22Rv1 (cell line): ENCODE measurements around the gene FAM241A.
"Not testable (repeated sequence)": the region's sequence is repeated elsewhere in the genome, so short reads cannot be mapped to it uniquely, and the experiment has no call there.

ENCODE experiments used
- H3K27ac ChIP-seq: fragments of 450-650 bp; 2 replicates; pipeline ENCODE4 v1.5.1; 2017
- CTCF ChIP-seq: fragments of 450-650 bp; IDR thresholded peaks from 2 replicates; pipeline ENCODE4 v1.5.1; 2017; ENCODE audit warnings: mild to moderate bottlenecking
- ZFX ChIP-seq: fragments of 450-650 bp; IDR thresholded peaks from 2 replicates; pipeline ENCODE4 v1.6.1; 2017; ENCODE audit warnings: antibody characterized with exemption, borderline replicate concordance

FAM241A gene

GRCh38 chr4:112173593-112174558 is 28.6 kb downstream of the FAM241A start:
- TF ChIP-seq ZFX (no peak), CTCF (no peak)
- H3K27ac ChIP-seq: no peak overlapping the region

- TF ChIP-seq ZFX (no peak), CTCF (no peak)
- no peak overlapping the region for H3K27ac ChIP-seq
Observed at GRCh38 chr4:112175840-112176239, 30.6 kb downstream of the FAM241A start.

- TF ChIP-seq ZFX: no peak
- no peak for TF ChIP-seq CTCF
- H3K27ac ChIP-seq: no peak overlapping the region
Observed at GRCh38 chr4:112176596-112176995, 31.3 kb downstream of the FAM241A start.

- H3K27ac ChIP-seq: not testable (repeated sequence)
Observed at GRCh38 chr4:112178741-112179140, 33.5 kb downstream of the FAM241A start.

- no peak overlapping the region for H3K27ac ChIP-seq
- TF ChIP-seq ZFX: no peak
- TF ChIP-seq CTCF: no peak
Observed at GRCh38 chr4:112181358-112182000, 36.2 kb downstream of the FAM241A start.

GRCh38 chr4:112182604-112183003 is 37.4 kb downstream of the FAM241A start:
- no peak for TF ChIP-seq ZFX
- no peak for TF ChIP-seq CTCF
- H3K27ac ChIP-seq: no peak overlapping the region

- no peak overlapping the region for H3K27ac ChIP-seq
- no peak for TF ChIP-seq CTCF
Observed at GRCh38 chr4:112183252-112183651, 38.0 kb downstream of the FAM241A start.
